HG02884 (cell line): ENCODE results near the gene ADGRB3.

ENCODE experiments used
- ATAC-seq: cut with Tn5 transposase; IDR thresholded peaks from one replicate; pipeline ENCODE4 v1.9.1; 2021; ENCODE audit warnings: mild to moderate bottlenecking, moderate library complexity; ENCODE audit not compliant: unreplicated experiment

The ADGRB3 gene

GRCh38 chr6:68701159-68701558 is 66.1 kb downstream of the ADGRB3 start:
- ATAC-seq: no peak

GRCh38 chr6:68704485-68704884 is 69.4 kb downstream of the ADGRB3 start:
- ATAC-seq: no peak

GRCh38 chr6:68709091-68709490 is 74.0 kb downstream of the ADGRB3 start:
- ATAC-seq: no peak

DNA sequence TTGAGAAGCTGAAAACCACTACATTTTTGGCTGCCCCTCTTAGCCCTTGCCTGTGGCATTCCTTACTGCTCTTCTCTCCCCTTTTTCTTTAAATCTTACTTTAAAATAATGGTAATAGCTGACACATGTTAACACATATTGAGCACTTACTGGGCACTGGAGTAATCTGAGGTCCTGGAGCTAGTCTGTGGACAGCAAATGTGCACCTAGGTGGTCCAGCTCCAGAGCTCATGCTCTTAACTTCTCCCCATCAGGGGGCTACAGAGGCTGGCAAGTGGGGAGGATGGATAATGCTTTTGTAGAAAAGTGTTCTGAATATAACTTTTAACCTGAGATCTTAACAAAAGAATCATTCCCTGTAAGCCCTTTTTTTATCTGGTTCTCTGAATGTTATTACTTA is 74.8 kb downstream of the ADGRB3 start:
- no peak for ATAC-seq

DNA sequence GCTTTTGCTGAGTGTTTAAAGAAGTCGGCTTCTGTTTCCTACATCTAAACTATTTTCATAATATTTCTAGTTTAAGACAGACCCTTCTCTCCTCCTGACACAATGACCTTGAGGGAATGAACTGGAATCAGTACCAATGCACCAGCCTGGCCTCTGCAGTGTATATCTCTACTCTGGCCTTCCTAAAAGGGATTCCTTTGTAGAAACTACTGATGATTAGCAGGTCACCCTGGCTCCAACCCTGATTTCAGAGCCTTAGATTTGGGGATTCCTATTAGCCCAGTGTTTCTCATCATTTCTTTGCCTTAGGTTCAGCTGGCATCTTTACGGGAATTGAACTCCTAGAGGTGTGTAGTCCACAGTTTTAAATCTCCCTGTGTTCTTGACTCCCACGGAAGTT is 75.4 kb downstream of the ADGRB3 start:
- no peak for ATAC-seq

- ATAC-seq: no peak
These were observed 75.8 kb downstream of the ADGRB3 start for GRCh38 chr6:68710916-68711315.

DNA sequence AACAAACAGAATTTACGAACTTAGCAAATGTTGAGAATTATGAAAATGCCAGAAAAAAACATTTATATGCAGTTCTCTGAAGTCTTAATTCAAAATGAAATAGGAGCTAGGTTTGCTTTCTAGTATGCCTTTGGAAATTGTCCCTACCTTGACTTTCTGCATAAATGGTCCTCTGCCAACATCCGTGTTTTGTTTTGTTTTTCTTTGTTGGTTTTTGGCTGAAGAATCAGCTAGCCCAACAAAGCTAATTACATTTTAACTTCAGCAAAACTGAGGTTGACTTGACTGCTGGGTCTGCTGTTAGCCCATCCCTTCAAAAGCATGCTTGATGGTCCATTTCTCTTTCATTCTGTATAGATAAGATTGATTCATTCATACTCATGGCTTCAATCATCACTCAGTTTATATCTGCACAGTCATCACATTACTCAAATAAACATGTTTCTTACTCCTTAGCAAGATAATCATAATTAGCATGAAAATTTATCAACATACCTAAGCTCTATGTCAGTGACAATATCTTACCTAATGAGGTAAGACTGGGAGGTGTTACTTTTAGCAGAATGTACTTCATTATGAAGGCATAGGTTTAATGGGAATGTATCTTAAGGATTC is 76.4 kb downstream of the ADGRB3 start:
- no peak for ATAC-seq

GRCh38 chr6:68716620-68717019 is 81.5 kb downstream of the ADGRB3 start:
- ATAC-seq: no peak

DNA sequence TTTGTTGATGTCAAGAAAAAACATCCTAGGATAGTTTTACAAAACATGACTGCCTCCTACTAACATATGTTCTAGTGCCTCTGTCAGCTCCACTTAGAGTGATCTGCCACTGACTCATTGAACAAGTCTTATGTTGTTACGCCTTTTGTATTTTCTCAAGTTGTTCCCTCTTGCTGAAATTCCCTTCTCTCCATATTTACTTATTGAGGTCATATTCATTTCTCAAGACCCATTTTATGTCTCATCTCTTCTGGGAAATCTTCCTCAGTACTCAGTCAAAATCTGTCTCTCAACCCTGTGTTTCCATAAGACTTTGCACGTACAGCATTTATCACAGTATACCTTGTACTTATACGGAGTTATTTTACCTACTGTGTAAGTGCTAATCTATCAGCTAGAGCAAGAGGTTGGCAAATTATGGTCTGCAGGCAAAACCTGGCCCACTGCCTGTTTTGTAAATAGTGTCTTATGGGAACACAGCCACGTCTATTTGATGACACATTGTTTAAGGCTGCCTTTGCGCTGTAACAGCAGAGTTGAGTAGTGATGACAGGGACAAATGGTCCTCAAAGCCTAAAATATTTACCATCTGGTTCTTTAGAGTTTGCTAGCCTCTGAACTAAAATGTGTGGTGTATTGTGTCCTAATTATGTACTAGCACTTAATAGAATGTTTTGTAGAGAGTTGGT is 83.4 kb downstream of the ADGRB3 start:
- no peak for ATAC-seq

GRCh38 chr6:68719761-68720160 is 84.7 kb downstream of the ADGRB3 start:
- no peak for ATAC-seq

DNA sequence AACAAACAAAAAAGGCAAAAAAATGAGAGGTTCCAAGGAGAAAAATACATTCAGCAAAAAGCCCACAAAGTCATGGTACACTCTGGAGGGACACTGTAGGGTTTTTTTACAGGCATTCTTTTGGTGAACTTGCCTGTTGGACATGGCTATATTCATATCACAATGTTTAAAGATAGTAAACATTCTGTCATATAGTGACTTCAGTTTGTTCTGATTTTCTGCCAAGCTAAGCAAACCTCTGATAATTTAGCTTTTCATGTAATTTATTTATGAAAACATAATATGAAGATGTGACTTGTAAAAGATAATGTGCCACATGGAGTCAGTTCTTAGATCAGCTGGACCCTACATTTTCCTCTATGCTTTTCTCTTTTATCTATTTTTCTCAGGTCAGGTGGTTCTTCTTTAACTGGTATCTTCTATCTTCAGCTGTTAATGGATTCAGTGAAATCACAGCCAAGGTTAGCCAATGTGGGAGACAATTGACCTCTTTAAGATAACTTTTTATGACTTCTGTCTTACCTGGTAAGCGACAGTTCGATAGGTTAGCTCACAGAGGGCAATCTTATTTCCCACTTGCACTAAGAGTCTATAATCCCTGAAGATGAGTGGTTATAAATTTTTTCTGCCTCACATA is 87.9 kb downstream of the ADGRB3 start:
- ATAC-seq: no peak

DNA sequence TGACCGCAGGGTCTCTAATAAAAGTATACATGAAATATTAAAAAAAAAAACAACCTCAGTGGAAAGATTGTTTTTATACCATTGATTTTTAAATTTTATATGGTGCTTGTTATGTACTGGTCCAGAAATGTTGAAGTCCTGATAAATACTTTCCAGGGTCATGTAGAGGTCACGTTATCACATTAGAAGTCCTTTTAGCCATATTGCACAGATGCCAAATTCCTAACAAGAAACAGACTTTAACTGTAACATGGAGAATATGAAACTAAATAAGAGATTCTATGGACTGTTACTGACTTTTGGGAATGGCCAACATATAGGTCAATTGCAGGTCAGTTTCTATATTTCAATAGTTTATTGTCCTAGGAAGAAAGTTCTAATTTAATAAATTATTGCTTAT is 89.0 kb downstream of the ADGRB3 start:
- no peak for ATAC-seq

DNA sequence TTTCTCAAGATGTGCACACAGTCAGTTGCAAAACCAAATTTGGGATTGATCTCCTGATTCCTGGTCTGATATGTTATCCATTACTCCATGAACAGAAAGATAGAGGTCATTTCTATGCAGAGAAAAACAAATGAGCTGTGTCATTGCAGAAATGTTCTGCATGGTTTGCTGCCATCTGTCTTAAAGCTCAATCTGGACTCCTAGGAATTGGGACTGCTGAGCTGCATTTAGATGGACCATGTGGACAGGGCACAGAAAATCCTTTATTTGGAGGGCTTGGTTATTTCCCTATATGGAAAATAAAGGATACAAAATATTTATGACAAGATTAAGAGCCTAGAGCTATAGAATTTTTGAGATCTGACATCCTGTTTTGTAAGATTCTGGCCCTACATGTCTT is 91.3 kb downstream of the ADGRB3 start:
- ATAC-seq: no peak

DNA sequence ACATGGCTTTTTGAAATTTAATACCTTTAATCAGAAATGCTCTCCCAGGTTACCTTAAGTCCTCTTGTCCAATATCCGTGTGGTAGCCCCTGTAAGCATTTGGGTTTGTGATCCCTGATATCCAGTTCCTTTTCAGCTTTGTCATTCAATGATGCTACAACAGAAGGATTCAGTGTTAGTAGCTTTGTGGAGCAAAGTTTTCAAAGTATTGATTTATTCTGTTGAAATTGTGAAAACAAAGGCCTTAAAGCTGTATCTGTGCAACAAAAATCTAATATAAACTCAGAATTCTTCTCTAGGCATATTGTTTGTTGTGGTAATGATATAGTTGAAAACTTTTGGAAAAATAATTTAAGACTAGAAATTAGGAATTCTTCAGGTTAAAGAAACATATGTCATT is 91.9 kb downstream of the ADGRB3 start:
- no peak for ATAC-seq

- ATAC-seq: no peak
These were observed 92.6 kb downstream of the ADGRB3 start for GRCh38 chr6:68727699-68728098.

DNA sequence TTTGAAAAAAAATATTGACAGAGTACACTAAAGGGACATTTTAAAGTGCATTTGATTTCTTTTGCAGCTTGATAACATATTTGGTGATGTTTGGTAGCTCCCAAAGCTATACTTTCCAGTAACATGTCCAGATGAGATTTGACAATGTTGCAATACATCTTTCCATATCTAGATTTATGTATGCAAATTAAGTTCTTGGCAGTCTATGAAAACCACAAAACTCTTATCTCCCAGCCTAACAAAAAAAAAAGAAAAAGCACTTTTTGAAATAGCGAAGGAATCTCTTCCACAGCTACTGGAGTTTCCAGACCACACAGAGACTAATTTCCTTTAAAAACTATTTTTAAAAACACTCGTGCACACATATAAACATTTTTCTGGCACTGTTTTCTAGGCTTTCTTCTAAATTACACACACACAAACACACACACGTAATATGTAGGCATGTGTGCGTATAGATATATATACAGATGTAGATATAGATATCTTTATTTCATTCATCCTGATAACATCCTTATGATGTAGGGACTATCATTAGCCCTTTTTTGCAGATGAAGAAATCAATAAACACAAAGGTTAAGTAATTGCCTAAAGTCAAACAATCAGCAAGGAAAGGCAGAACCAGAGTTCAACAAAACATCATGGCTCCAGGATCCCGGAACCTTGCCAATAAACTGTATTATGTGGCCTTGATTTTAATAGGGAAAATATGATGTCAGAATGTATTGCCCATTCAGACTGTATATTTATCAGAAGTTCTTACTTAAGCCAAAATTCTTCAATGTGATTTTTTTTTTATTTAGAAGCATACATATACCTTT is 93.3 kb downstream of the ADGRB3 start:
- ATAC-seq: no peak

DNA sequence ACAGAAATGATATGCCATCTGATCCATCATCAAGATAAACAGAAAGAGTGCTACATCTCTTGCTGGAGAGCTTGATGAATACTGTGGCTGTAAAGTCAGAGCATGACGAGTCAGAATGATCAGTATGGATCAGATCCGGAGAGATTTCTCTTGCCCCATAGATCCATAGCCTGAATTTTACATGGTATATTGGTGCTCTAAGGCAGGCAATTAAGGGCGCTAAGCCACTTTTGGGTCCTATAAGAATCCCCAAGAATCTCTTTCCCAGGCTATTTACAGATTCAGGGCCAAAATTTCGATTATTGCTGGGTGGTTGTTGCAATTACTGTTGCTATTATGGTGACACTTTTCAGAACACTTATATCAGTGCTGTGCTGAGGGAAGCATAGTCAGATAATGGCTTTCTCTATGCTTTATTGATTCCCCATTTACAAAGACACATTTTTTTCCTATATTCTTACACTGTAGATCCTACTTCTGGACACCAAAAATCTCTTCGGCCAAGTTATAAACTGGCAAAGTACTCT is 94.4 kb downstream of the ADGRB3 start:
- no peak for ATAC-seq

GRCh38 chr6:68730291-68731054 is 95.4 kb downstream of the ADGRB3 start:
- ATAC-seq: no peak

- ATAC-seq: no peak
These were observed 97.3 kb downstream of the ADGRB3 start for GRCh38 chr6:68732423-68732822.

- no peak for ATAC-seq
These were observed 100.8 kb downstream of the ADGRB3 start for GRCh38 chr6:68735866-68736265.

DNA sequence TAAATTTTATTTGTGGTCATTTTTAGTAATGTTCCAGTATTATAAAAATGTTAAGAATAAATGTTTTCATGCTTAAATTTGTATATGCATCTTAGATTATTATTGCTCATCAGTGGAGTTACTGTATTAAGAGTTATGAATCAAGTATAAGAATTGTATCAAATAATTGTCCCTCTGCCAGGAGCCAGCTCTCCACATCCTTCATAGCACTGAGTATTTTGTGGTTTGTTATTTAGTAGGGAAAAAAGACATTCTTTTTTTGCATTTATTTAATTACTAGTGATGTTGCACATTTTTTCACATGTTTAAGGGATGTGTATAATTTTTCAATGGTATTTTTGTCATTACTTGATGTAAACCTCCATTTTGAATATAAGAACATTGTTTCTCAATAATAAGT is 102.0 kb downstream of the ADGRB3 start:
- no peak for ATAC-seq
